IPS-18c (cell line): ENCODE data around the gene VPS41.

ENCODE experiments used
- H3K4me3 ChIP-seq: 2 replicates; pipeline ENCODE4 v1.7.0; 2013; ENCODE audit warnings: low read depth, mild to moderate bottlenecking, low read length, moderate library complexity; ENCODE audit not compliant: insufficient read depth
- H3K9me3 ChIP-seq: one replicate; pipeline ENCODE4 v1.6.1; 2013; ENCODE audit warnings: mild to moderate bottlenecking, low read length, moderate library complexity; ENCODE audit not compliant: control insufficient read depth, insufficient read depth

VPS41 gene

GRCh38 chr7:38920731-38921130, 11.7 kb upstream of the VPS41 start:
- Histone ChIP-seq H3K4me3 (no peak overlapping the region), H3K9me3 (peaks cover 2% of the 10 kb centered on the region)

GRCh38 chr7:38916396-38916795, 7.4 kb upstream of the VPS41 start:
- Histone ChIP-seq H3K4me3 (no peak overlapping the region), H3K9me3 (no peaks in the 10 kb centered on the region)

GRCh38 chr7:38909870-38910269, 879 bp upstream of the VPS41 start:
- Histone ChIP-seq H3K9me3 (no peaks in the 10 kb centered on the region), H3K4me3 (no peak overlapping the region)

GRCh38 chr7:38907766-38908165, 1.2 kb downstream of the VPS41 start:
- H3K9me3 ChIP-seq = no peaks in the 10 kb centered on the region
- H3K4me3 ChIP-seq = no peak overlapping the region

GRCh38 chr7:38907066-38907465, 1.9 kb downstream of the VPS41 start:
- H3K4me3 ChIP-seq = no peak overlapping the region

GRCh38 chr7:38905056-38905759, 3.8 kb downstream of the VPS41 start:
- Histone ChIP-seq H3K4me3 (no peak overlapping the region), H3K9me3 (no peaks in the 10 kb centered on the region)

More at GRCh38 chr7:38907066-38907465, 1.9 kb downstream of the VPS41 start:
- no peaks in the 10 kb centered on the region for H3K9me3 ChIP-seq

GRCh38 chr7:38903057-38903456, 5.9 kb downstream of the VPS41 start:
- H3K9me3 ChIP-seq = no peaks in the 10 kb centered on the region
- no peak overlapping the region for H3K4me3 ChIP-seq

GRCh38 chr7:38902449-38902848, 6.5 kb downstream of the VPS41 start:
- no peaks in the 10 kb centered on the region for H3K9me3 ChIP-seq
- H3K4me3 ChIP-seq = no peak overlapping the region

GRCh38 chr7:38893061-38893460, 15.9 kb downstream of the VPS41 start:
- no peaks in the 10 kb centered on the region for H3K9me3 ChIP-seq
- H3K4me3 ChIP-seq = no peak overlapping the region

- Histone ChIP-seq H3K9me3 (no peaks in the 10 kb centered on the region), H3K4me3 (no peak overlapping the region)
Measured at GRCh38 chr7:38890597-38890996, 18.4 kb downstream of the VPS41 start.

GRCh38 chr7:38889872-38890432, 19.0 kb downstream of the VPS41 start:
- Histone ChIP-seq H3K4me3 (no peak overlapping the region), H3K9me3 (no peaks in the 10 kb centered on the region)

GRCh38 chr7:38889079-38889478, 19.9 kb downstream of the VPS41 start:
- Histone ChIP-seq H3K4me3 (no peak overlapping the region), H3K9me3 (no peaks in the 10 kb centered on the region)

- no peaks in the 10 kb centered on the region for H3K9me3 ChIP-seq
- H3K4me3 ChIP-seq = no peak overlapping the region
Measured at GRCh38 chr7:38886265-38886664, 22.7 kb downstream of the VPS41 start.

- Histone ChIP-seq H3K9me3 (no peaks in the 10 kb centered on the region), H3K4me3 (no peak overlapping the region)
Measured at GRCh38 chr7:38883706-38884105, 25.3 kb downstream of the VPS41 start.

- Histone ChIP-seq H3K4me3 (no peak overlapping the region), H3K9me3 (no peaks in the 10 kb centered on the region)
Measured at GRCh38 chr7:38881947-38882684, 26.9 kb downstream of the VPS41 start.

GRCh38 chr7:38881015-38881414, 28.0 kb downstream of the VPS41 start:
- H3K4me3 ChIP-seq = no peak overlapping the region
- H3K9me3 ChIP-seq = no peaks in the 10 kb centered on the region

- H3K4me3 ChIP-seq = no peak overlapping the region
Measured at GRCh38 chr7:38880454-38880853, 28.5 kb downstream of the VPS41 start.

GRCh38 chr7:38880035-38880434, 29.0 kb downstream of the VPS41 start:
- Histone ChIP-seq H3K4me3 (no peak overlapping the region), H3K9me3 (no peaks in the 10 kb centered on the region)

More at GRCh38 chr7:38880454-38880853, 28.5 kb downstream of the VPS41 start:
- no peaks in the 10 kb centered on the region for H3K9me3 ChIP-seq
